Stimulated activated CD8-positive, alpha-beta memory T cell treated with anti-CD3 and anti-CD28 coated beads, Interleukin-7, amount 100 ng/mL, for 48 hours (primary cell): ENCODE measurements around the gene ZDHHC14.

Source experiments
- DNase-seq, 2 donors: peaks; one replicate each; pipeline ENCODE4 v3.0.0-alpha.2; 2020; ENCODE audit warnings: low read depth in 1 of 2; ENCODE audit errors: extremely low read depth in 1 of 2

Gene ZDHHC14

DNA sequence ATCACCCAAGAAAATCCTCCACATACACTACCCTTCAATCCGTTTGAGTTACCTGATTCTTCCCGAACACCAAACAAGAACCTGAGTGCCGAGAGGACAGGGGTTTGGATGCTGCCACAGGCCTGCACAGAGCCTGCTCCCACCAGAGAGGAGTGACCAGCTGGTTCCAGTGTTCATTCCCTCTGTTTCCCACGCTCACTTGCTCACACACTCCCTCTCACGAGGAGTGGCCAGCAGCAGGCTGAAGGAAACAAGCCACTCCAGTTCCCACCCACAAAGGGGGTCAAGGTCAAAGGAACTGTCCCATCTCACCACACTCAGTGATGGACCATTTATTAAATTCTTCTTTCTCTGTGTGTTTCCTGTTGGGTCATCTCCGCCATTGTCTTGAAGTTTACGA lies 344.8 kb downstream of the ZDHHC14 start:
- no peak for DNase-seq

DNA sequence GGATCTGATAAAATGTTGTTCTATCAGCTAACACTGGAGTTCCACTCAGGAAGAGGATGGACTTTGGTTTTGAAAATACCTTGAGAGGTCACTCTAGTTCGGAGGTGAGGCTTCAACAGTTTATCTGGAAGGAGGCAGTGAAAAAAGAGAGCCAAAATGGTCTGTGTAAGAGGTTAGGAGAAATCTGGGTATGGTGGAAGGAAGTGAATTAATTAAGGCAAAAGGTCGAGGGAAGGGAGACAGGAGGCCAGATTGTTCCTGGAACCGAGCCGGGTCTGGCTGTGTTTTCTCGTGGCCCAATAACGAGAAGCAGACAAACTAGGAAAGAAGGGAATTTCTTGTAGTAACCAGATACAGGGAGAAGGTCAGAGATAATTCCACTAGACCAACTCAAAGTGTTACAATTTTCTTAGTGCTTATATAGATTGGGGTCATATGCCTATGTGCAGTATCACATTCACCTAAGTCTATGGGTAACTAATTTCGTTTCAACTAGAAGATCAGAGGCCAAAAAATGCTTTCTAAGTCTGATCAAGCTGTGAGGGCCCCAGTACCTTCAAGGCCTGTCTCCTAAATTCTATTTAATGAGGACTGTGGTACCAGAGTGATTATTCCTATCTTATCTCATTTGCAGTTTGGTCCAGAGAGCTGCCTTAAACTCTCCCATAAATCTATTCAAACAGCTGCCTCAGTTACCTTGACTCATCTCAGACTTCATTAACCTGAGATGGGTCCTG lies 346.1 kb downstream of the ZDHHC14 start:
- DNase-seq = no peak
